NCI-H2081 treated with DMSO at 0.1 percent for 48 hours (cell line): ENCODE measurements around the gene CTLA4.

ENCODE experiments used
- DNase-seq: peaks from one replicate; lab custom pipeline; 2025; lab: John Stamatoyannopoulos, UW

The CTLA4 gene

GRCh38 chr2:203867561-203868200 is at the start of gene CTLA4:
TSS of gene CTLA4 (plus strand) at chr2:203867771. CDS start at chr2:203867943, 172 bp downstream.
- no peak for DNase-seq

- DNase-seq, result no peak
These were observed 48.9 kb upstream of the CTLA4 start for GRCh38 chr2:203818656-203819055.

DNA sequence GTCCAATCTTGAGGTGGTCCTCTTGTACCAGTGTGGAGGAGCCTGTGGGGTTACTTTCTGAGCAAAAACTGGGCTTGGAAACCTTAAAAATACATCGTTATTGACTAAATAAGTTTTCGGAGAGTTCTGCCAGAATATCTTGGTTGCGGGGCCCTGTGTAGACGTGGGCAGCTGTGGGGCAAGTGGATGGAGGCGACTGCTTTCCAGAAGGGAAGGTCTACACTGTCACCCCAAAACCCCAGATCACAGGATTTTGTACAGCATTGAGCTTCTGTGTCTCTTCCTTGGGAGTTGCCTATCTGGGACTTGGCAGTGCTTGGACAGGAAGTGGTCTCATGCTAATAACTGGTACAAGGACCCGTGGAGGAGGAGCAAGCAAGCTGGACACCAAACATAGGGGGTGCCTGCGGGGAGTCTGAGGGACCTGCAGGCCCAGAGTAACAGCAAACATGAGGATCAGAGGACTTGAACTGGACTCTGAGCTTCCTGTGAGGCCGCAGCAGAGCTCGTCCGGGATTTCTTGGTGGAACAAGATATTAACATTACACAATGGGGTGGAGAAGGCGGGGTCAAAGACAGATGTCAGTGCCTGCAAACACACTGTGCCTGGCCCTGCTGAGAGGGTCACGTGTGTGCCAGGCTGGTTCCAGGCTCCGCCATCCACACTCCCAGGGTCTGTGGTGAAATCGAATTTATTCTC is 48.0 kb upstream of the CTLA4 start:
- no peak for DNase-seq

GRCh38 chr2:203820969-203821368 is 46.6 kb upstream of the CTLA4 start:
- DNase-seq, result no peak

- no peak for DNase-seq
These were observed 45.3 kb upstream of the CTLA4 start for GRCh38 chr2:203822240-203822639.

GRCh38 chr2:203823173-203823572 is 44.4 kb upstream of the CTLA4 start:
- DNase-seq, result no peak

GRCh38 chr2:203824057-203824456 is 43.5 kb upstream of the CTLA4 start:
- no peak for DNase-seq

DNA sequence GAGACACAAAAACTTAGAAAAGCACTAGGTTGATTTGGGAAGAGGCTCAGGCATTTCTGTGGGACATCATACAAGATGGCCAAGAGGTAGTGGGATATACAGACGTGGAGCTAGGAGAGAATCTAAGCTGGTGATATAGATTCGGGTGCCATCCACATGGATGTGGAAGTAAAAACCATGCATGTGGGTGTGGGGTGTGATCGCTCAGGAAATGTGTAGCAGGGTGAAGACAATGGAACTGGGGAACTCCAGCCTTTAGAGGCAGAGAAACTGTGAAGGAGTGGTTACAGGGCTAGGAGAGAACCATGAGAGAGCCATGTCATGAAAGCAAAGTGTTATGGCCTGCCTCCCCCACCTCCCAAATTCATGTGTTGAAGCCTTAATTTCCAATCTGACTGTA is 43.0 kb upstream of the CTLA4 start:
- no peak for DNase-seq

- DNase-seq, result no peak
These were observed 40.9 kb upstream of the CTLA4 start for GRCh38 chr2:203826704-203827103.

DNA sequence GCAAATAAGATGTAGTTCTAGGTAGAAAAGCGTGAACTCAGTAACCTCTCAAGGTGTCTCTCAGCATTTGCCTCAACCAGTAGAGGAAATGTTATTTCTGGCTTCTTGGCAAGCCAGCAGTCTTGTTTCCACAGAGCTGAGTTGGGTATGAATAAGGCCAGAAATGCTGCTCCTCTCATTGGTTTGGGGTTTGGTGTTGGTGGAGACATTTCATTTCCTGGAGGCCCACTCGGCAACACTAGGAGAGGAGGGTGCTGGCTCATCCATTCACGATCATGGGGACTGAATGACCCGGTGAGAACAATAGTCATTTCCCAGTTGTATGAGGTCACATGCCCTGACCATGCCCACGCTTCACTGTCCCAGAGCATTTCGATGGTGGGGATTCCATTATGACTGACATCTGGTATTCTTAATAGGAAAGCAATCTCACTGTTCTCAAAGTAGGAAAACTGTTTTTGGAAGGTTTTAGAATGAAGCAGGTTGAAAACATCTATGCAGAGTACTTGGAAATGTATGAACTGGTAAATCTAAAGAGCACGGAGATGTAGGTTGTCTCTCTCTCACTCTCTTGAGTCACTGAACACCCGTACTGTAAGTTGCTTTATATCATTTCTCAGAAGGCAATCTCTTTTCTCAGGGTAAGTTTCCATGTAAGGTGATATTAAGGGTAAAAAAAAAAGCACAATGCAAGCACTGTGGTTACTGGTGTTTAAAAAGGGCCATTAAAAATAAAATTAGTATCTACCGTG is 37.1 kb upstream of the CTLA4 start:
- DNase-seq, result no peak

DNA sequence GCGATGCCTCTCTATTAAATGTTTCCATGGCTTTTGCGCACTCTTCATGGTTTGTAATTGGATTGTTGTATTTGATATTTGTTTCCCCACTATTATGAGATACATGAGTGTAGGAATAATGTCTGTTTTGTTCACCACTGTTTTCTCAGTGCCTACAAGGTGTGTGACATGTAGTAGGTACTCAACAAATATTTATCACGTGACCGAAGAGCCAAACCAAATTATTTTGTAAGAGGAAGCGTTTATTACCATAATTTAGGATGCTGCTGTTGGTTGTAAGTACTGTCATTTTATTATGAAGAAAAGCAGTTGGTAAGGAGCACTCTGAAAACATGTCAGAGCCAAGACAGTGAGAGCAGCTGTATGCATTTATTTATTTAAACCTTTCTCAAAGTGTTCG is 32.2 kb upstream of the CTLA4 start:
- DNase-seq, result no peak

- no peak for DNase-seq
These were observed 31.4 kb upstream of the CTLA4 start for GRCh38 chr2:203835892-203836800.

- no peak for DNase-seq
These were observed 26.8 kb upstream of the CTLA4 start for GRCh38 chr2:203840655-203841205.

DNA sequence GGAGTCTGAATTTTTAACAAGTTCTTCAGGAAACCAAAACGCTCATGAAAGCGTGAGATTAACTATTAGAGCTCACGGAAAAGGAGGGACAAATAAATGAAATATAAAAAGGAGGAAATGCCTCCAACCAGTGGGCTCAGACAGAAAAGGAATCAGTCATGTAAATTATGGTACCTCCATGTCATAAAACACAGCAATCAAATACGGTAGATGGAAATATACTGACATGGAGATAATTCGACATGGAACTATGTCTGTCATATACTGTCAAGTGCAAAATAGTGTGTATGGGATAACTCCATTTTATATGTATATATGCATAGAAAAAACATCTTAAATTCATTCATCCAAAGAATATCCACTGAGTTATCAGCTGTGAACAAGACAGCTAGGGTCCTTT is 25.9 kb upstream of the CTLA4 start:
- no peak for DNase-seq

GRCh38 chr2:203842373-203842772 is 25.2 kb upstream of the CTLA4 start:
- DNase-seq, result no peak

DNA sequence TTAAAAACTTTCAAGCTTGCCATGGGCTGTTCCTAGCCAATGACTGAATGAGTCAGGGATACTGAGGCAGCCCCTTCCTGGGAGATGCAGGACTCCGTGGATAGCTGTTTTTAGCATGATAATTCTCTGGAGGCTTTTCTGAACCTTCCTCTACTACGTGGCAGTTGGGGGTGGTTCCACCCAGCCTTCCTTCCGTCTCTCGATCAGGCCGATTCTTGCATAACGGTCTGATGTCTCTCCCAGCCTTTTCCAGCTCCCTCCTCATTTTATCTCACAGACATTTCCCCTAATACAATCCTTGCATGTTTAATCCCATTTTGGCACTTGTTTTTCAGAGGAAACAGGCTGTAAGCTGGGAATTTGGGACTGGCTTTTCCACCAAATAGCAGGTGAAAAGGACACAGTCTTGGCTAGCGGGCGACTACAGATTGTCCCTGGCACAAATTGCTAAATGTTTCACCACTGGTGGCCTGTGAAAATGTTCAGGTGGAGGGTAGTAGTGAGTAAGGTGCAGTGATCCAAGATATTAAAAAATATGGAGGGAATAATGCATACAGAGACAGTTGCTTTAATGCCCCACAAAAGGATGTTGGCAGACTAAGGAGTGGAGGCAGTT is 21.0 kb upstream of the CTLA4 start:
- DNase-seq, result no peak

DNA sequence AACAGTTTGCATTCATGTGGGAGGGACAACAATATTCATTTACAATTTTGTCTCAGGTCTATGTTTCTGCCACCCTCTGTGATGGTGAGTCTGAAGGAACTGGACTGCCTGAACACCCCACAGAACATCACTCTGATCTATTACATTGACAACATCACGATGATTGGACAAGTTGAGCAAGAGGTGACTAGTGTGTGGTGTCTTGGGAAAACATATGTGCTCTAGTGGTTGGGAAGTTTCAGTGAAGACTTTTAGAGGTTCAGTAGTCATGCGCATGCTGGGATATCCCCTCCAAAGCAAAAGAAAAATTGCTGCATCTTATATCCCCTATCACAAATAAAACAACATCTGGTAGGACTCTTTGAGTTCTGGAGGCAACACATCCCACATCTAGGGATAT is 18.6 kb upstream of the CTLA4 start:
- DNase-seq, result no peak

DNA sequence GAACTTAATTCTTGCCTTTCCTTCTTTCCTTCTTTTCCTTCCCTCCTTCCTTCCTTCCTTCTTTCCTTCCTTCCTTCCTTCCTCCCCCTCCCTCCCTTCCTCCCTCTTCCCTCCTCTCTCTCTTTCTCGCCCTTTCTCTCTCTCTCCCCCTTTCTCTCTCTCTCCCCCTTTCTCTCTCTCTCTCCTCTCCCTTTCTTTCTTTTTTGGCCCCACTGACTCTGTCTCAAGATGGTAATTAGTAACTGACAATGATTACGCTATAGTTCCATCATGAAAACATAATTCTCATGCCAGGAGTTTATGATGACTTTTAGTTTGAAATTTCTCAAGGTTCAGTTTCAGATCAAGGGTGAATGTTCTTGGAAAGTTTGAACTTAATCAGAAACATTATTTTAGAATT is 14.8 kb upstream of the CTLA4 start:
- no peak for DNase-seq

GRCh38 chr2:203853271-203853670 is 14.3 kb upstream of the CTLA4 start:
- no peak for DNase-seq

DNA sequence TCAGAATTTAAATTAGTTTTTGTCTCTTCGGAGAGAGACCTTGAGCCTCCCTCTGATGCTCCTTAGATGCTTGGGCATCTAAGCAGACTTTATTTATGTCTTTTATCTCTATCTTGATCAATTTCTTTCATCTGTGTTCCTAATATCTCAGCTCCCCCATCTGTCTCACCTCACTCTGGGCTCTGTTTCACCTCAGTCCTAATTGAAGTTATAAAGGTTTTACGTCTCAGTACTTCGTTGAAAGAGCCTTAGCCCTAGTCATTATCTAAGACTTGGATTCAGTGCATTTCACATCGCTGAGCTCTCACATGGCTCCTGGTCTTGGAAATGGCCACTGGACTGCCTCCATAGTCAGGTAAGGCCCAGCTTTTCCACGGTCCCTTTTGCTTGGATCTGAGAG is 13.8 kb upstream of the CTLA4 start:
- no peak for DNase-seq

- DNase-seq, result no peak
These were observed 12.3 kb upstream of the CTLA4 start for GRCh38 chr2:203855274-203855673.
